ENCODE results near the gene CPNE4. TPM values are rescaled to one million over a fixed set of nuclear protein-coding genes. Genes with fewer than 3 reads are reported as not detected.
"Not testable (repeated sequence)": the region's sequence is repeated elsewhere in the genome, so short reads cannot be mapped to it uniquely, and the experiment has no call there.

Gene CPNE4
- total RNA-seq, 1 experiment from 2014 or later: 1.9 TPM

GRCh38 chr3:131892331-131892730 lies 142.5 kb downstream of the CPNE4 start:
- no peak overlapping the region for H2BK15ac ChIP-seq (ENCODE audit: low read depth, low read length)
- H3K4me1 ChIP-seq (ENCODE audit: insufficient read depth, low read length): no peaks in the 10 kb centered on the region
- Mint-ChIP-seq H3K9me3 (peaks cover 0 to 3% of the 10 kb centered on the region in 2 experiments; a peak in 2 of 5 replicates), H3K27ac (no peak overlapping the region), H3K4me1 (peaks cover 3 to 6% of the 10 kb centered on the region in 2 experiments; a peak in 3 of 4 replicates), H3K4me3 (no peak overlapping the region), H3K36me3 (ENCODE audit: insufficient read depth in 1 of 3, low read depth in 3 of 3) (peaks cover 0 to 2% (median under 1%) of the 10 kb centered on the region in 3 experiments; a peak in 3 of 7 replicates), H3K27me3 (ENCODE audit: low read depth) (no peaks in the 10 kb centered on the region)
- no peaks in the 10 kb centered on the region for H3K9me3 ChIP-seq (ENCODE audit: control insufficient read depth, low read depth, low read length)
- no peak overlapping the region for H4K8ac ChIP-seq (replicated peaks; ENCODE audit: insufficient read length, low read depth, low read length)
- no peak overlapping the region for H2BK5ac ChIP-seq (ENCODE audit: insufficient read length, low read length)
- no peaks in the 10 kb centered on the region for H3K79me1 ChIP-seq (ENCODE audit: insufficient read depth, low read depth, low read length, poor library complexity, severe bottlenecking)
- no peak overlapping the region for H2BK12ac ChIP-seq (ENCODE audit: insufficient read length, low read depth, low read length)
- H4K91ac ChIP-seq (ENCODE audit: insufficient read length, low read depth, low read length): no peak overlapping the region
- H3K23me2 ChIP-seq (ENCODE audit: insufficient read length, low read depth, low read length, poor library complexity, severe bottlenecking): no peaks in the 10 kb centered on the region
- H3K56ac ChIP-seq (ENCODE audit: insufficient read length, low read depth, low read length): no peak overlapping the region
- no peak for DNase-seq
- no peak overlapping the region for H3T11ph ChIP-seq (ENCODE audit: low read length)
- H3K4ac ChIP-seq (ENCODE audit: low read depth, low read length): no peak overlapping the region
- no peak overlapping the region for H3K4me2 ChIP-seq (ENCODE audit: insufficient read depth, insufficient read length, low read length)
- H2AK5ac ChIP-seq (ENCODE audit: insufficient read length, low read length): no peak overlapping the region
- H3K27me3 ChIP-seq (ENCODE audit: insufficient read depth, low read length): no peaks in the 10 kb centered on the region
- H2BK20ac ChIP-seq (ENCODE audit: low read depth, low read length, poor library complexity, severe bottlenecking): no peak overlapping the region
- H3K79me2 ChIP-seq (ENCODE audit: insufficient read depth, low read length): no peaks in the 10 kb centered on the region
- no peak overlapping the region for H3K9ac ChIP-seq (ENCODE audit: extremely low read depth, insufficient read length, low read length)
- H3K14ac ChIP-seq (ENCODE audit: insufficient read depth, low read length): no peak overlapping the region
- peak; percentile 41; the same call in 1 of the 3 replicates for TF ChIP-seq CTCF (conservative IDR thresholded peaks at IDR 0.05)
- H3K23ac ChIP-seq (ENCODE audit: insufficient read length, low read depth, low read length): no peak overlapping the region
- no peaks in the 10 kb centered on the region for H4K20me1 ChIP-seq (ENCODE audit: control insufficient read depth, insufficient read depth, insufficient read length)
- no peak overlapping the region for H3K27ac ChIP-seq (ENCODE audit: insufficient read length, low read depth, low read length)
- no peak overlapping the region for H3K18ac ChIP-seq (ENCODE audit: insufficient read length, low read depth, low read length)
- H2BK120ac ChIP-seq (ENCODE audit: low read depth, low read length, poor library complexity, severe bottlenecking): no peak overlapping the region
- no peak overlapping the region for H2AFZ ChIP-seq (ENCODE audit: low read length)
- no peak overlapping the region for H4K5ac ChIP-seq (ENCODE audit: insufficient read length, low read depth, low read length)

- H2BK5ac ChIP-seq (ENCODE audit: insufficient read length, low read length); H3K23me2 ChIP-seq (ENCODE audit: insufficient read length, low read depth, low read length, poor library complexity, severe bottlenecking); H3K56ac ChIP-seq (ENCODE audit: insufficient read length, low read depth, low read length); H3K23ac ChIP-seq (ENCODE audit: insufficient read length, low read depth, low read length); H2AK5ac ChIP-seq (ENCODE audit: insufficient read length, low read length); DNase-seq; H3K27me3 ChIP-seq (ENCODE audit: insufficient read depth, low read length); H2BK20ac ChIP-seq (ENCODE audit: low read depth, low read length, poor library complexity, severe bottlenecking); H3K4me3 Mint-ChIP-seq; H3K18ac ChIP-seq (ENCODE audit: insufficient read length, low read depth, low read length); H2BK12ac ChIP-seq (ENCODE audit: insufficient read length, low read depth, low read length); H3K4me1 ChIP-seq (ENCODE audit: insufficient read depth, low read length); H4K8ac ChIP-seq (replicated peaks; ENCODE audit: insufficient read length, low read depth, low read length); H4K20me1 ChIP-seq (ENCODE audit: control insufficient read depth, insufficient read depth, insufficient read length); H4K91ac ChIP-seq (ENCODE audit: insufficient read length, low read depth, low read length); H2BK15ac ChIP-seq (ENCODE audit: low read depth, low read length); H3K27ac Mint-ChIP-seq; H2AFZ ChIP-seq (ENCODE audit: low read length); H3K79me2 ChIP-seq (ENCODE audit: insufficient read depth, low read length); H3K14ac ChIP-seq (ENCODE audit: insufficient read depth, low read length); H3K9ac ChIP-seq (ENCODE audit: extremely low read depth, insufficient read length, low read length); H3K4me1 Mint-ChIP-seq; H3K27ac ChIP-seq (ENCODE audit: insufficient read length, low read depth, low read length); H2BK120ac ChIP-seq (ENCODE audit: low read depth, low read length, poor library complexity, severe bottlenecking); H3K79me1 ChIP-seq (ENCODE audit: insufficient read depth, low read depth, low read length, poor library complexity, severe bottlenecking); H3K9me3 ChIP-seq (ENCODE audit: control insufficient read depth, low read depth, low read length); H3T11ph ChIP-seq (ENCODE audit: low read length); H3K27me3 Mint-ChIP-seq (ENCODE audit: low read depth); H3K4ac ChIP-seq (ENCODE audit: low read depth, low read length); H3K4me2 ChIP-seq (ENCODE audit: insufficient read depth, insufficient read length, low read length); H4K5ac ChIP-seq (ENCODE audit: insufficient read length, low read depth, low read length): not testable (repeated sequence)
- Mint-ChIP-seq H3K36me3 (ENCODE audit: insufficient read depth in 1 of 3, low read depth in 3 of 3) (peaks cover 2 to 10% (median 3%) of the 10 kb centered on the region in 3 experiments), H3K9me3 (peaks cover 2 to 13% of the 10 kb centered on the region in 2 experiments; a peak in 4 of 5 replicates)
- no CpG with 5 or more reads among the region's 4 CpGs for WGBS (ENCODE audit: extremely low coverage, insufficient read length, low lambda C conversion rate)
Measured at GRCh38 chr3:131885871-131886270, 148.9 kb downstream of the CPNE4 start.
